ENCODE measurements around the gene CYP4F2. TPM values are rescaled to one million over a fixed set of nuclear protein-coding genes. Genes with fewer than 3 reads are reported as not detected.
"Not testable (repeated sequence)": the region's sequence is repeated elsewhere in the genome, so short reads cannot be mapped to it uniquely, and the experiment has no call there.

The CYP4F2 gene
- total RNA-seq, 1 experiment from 2014 or later: not detected

DNA sequence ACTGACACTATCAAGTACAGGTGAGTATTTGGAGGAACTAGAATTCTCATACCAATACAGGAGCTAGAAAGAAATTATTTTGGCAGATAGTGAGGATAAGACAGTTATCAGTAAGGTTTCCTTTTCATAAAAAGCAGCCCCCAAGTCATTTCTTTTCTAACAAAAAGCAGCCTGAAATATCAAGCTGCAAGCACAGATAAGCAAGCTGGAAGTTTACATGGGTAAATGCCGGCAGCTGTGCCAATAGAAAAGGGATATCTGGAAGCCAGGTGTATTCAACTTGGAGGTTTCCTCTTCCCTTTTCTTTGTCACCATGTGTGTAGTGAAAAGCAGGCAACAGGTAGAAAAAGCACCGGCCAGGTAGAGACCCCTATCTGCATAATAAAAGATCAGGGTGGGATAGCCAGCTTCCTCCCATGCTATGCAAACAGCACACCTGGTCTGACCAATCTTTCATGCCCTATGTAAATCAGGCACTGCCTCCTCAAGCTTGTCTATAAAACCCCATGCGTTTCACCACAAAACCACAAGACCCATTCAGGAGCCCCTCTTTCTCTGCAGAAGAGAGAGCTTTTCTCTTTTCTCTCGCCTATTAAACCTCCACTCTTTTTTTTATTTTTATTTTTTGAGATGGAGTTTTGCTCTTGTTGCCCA is 22.9 kb downstream of the CYP4F2 start:
- Histone ChIP-seq H3K4me1 (no peaks in the 10 kb centered on the region), H3K9me3 (no peaks in the 10 kb centered on the region), H3K4me3 (ENCODE audit: low read depth, low read length) (no peak overlapping the region), H3K36me3 (ENCODE audit: control insufficient read depth, insufficient read depth, low read length) (no peaks in the 10 kb centered on the region), H3K27me3 (replicated peaks; ENCODE audit: control insufficient read depth, insufficient read depth, low read length) (no peaks in the 10 kb centered on the region)
- H3K9me3 Mint-ChIP-seq (ENCODE audit: unreplicated experiment): no peaks in the 10 kb centered on the region
- no peak overlapping the region for H3K4me3 Mint-ChIP-seq (ENCODE audit: unreplicated experiment)
- TF ChIP-seq, protein P1, sequence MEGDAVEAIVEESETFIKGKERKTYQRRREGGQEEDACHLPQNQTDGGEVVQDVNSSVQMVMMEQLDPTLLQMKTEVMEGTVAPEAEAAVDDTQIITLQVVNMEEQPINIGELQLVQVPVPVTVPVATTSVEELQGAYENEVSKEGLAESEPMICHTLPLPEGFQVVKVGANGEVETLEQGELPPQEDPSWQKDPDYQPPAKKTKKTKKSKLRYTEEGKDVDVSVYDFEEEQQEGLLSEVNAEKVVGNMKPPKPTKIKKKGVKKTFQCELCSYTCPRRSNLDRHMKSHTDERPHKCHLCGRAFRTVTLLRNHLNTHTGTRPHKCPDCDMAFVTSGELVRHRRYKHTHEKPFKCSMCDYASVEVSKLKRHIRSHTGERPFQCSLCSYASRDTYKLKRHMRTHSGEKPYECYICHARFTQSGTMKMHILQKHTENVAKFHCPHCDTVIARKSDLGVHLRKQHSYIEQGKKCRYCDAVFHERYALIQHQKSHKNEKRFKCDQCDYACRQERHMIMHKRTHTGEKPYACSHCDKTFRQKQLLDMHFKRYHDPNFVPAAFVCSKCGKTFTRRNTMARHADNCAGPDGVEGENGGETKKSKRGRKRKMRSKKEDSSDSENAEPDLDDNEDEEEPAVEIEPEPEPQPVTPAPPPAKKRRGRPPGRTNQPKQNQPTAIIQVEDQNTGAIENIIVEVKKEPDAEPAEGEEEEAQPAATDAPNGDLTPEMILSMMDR (IDR thresholded peaks at IDR 0.05; ENCODE audit: insufficient read depth in 1 of 2, low read depth in 1 of 2, low read length in 1 of 2, severe bottlenecking in 1 of 2, unreplicated experiment in 1 of 2): no peak
- H3K27me3 Mint-ChIP-seq (ENCODE audit: insufficient read depth, unreplicated experiment): peaks cover 8% of the 10 kb centered on the region
- H3K27ac Mint-ChIP-seq (ENCODE audit: unreplicated experiment): no peak overlapping the region
- POLR2A ChIA-PET: no interaction called here
- H3K36me3 Mint-ChIP-seq (ENCODE audit: insufficient read depth, unreplicated experiment): no peaks in the 10 kb centered on the region
- no peak for DNase-seq
- CTCF ChIA-PET: no interaction called here
- no peaks in the 10 kb centered on the region for H3K4me1 Mint-ChIP-seq (ENCODE audit: low read depth, unreplicated experiment)
- intact Hi-C loops (cut with micrococcal nuclease; ENCODE audit: unreplicated experiment): no loop called here
- BruUV-seq (replicated peaks): no TSS peak

DNA sequence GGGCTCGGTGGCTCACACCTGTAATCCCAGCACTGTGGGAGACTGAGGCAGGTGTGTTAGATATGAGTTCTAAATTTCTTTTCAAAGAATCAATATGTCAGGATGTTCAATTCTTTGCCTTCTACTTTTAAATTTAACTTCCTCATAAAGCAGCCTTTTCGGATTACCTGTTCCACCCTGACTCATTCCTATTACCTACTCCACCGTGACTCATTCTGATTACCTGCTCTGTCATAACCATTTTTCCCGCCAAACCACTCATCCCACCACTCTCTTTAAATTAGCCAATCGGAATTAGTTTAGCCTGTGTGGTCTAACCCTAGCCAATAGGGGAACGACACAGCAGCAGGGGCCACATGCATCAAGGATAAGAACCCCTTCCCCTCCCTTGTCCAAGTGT is 24.1 kb downstream of the CYP4F2 start:
- H3K9me3 Mint-ChIP-seq (ENCODE audit: unreplicated experiment); H3K27me3 Mint-ChIP-seq (ENCODE audit: insufficient read depth, unreplicated experiment); intact Hi-C loops (cut with micrococcal nuclease; ENCODE audit: unreplicated experiment); POLR2A ChIA-PET; H3K4me1 Mint-ChIP-seq (ENCODE audit: low read depth, unreplicated experiment); H3K4me3 Mint-ChIP-seq (ENCODE audit: unreplicated experiment); H3K9me3 ChIP-seq; H3K4me3 ChIP-seq (ENCODE audit: low read depth, low read length); H3K36me3 ChIP-seq (ENCODE audit: control insufficient read depth, insufficient read depth, low read length); CTCF ChIA-PET; H3K36me3 Mint-ChIP-seq (ENCODE audit: insufficient read depth, unreplicated experiment); H3K27me3 ChIP-seq (replicated peaks; ENCODE audit: control insufficient read depth, insufficient read depth, low read length); H3K27ac Mint-ChIP-seq (ENCODE audit: unreplicated experiment); H3K4me1 ChIP-seq; DNase-seq; BruUV-seq (replicated peaks): not testable (repeated sequence)

DNA sequence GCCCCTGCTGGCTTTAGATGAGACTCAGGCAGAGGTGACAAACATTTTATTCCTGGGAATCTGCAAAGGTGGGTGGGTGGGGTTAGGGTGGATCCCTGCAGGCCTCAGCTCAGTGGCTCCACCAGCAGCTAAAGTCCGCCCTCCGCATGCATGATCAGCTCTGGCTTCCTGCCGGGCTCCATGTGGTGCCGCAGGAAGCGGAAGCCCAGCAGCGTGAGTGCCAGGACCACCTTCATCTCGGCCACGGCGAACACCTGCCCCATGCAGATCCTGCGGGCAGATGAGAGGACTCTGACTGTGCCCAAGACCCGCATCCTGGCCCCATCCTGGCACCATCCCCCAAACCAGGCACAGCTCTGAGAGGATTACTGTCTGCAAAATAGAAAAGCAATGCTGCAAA is 26.3 kb downstream of the CYP4F2 start:
- BruUV-seq (replicated peaks): no TSS peak
- Mint-ChIP-seq H3K27me3 (ENCODE audit: insufficient read depth, unreplicated experiment) (peaks cover 9% of the 10 kb centered on the region), H3K27ac (ENCODE audit: unreplicated experiment) (no peak overlapping the region), H3K4me1 (ENCODE audit: low read depth, unreplicated experiment) (no peaks in the 10 kb centered on the region), H3K9me3 (ENCODE audit: unreplicated experiment) (no peaks in the 10 kb centered on the region), H3K36me3 (ENCODE audit: insufficient read depth, unreplicated experiment) (no peaks in the 10 kb centered on the region), H3K4me3 (ENCODE audit: unreplicated experiment) (no peak overlapping the region)
- no peak overlapping the region for H3K4me3 ChIP-seq (ENCODE audit: low read depth, low read length)
- no peaks in the 10 kb centered on the region for H3K4me1 ChIP-seq
- TF ChIP-seq, protein P1 (IDR thresholded peaks at IDR 0.05; ENCODE audit: insufficient read depth in 1 of 2, low read depth in 1 of 2, low read length in 1 of 2, severe bottlenecking in 1 of 2, unreplicated experiment in 1 of 2): no peak
- intact Hi-C loops (cut with micrococcal nuclease; ENCODE audit: unreplicated experiment): no loop called here
- POLR2A ChIA-PET: no interaction called here
- DNase-seq: no peak
- H3K9me3 ChIP-seq: no peaks in the 10 kb centered on the region
- no peaks in the 10 kb centered on the region for H3K27me3 ChIP-seq (replicated peaks; ENCODE audit: control insufficient read depth, insufficient read depth, low read length)
- no peaks in the 10 kb centered on the region for H3K36me3 ChIP-seq (ENCODE audit: control insufficient read depth, insufficient read depth, low read length)
- CTCF ChIA-PET: no interaction called here
